Tibial artery (tissue), 4 donors: ENCODE results near the gene HELZ2.
"Not testable (repeated sequence)": the region's sequence is repeated elsewhere in the genome, so short reads cannot be mapped to it uniquely, and the experiment has no call there.

Source experiments
- DNase-seq, 2 donors: peaks; one replicate each; pipeline ENCODE4 v3.0.0-alpha.2; 2019
- H3K27ac ChIP-seq, 2 donors: fragments of 200-600 bp; sonication (generic) in 1 of 2; 1 replicate in 1 of 2; 2 replicates in 1 of 2; pipeline ENCODE4 v1.5.1; 2018 to 2019; ENCODE audit warnings: mild to moderate bottlenecking in 1 of 2
- H3K27me3 ChIP-seq, 2 donors: fragments of 200-600 bp; sonication (generic) in 1 of 2; one replicate each; pipeline versions ENCODE4 v1.5.1 to v1.6.0; 2016 to 2019
- H3K36me3 ChIP-seq, 3 donors: fragments of 200-600 bp; sonication (generic) in 2 of 3; one replicate each; pipeline ENCODE4 v1.5.1; 2016 to 2019; ENCODE audit warnings: mild to moderate bottlenecking in 2 of 3
- H3K4me1 ChIP-seq, 4 donors: fragments of 200-600 bp; sonication (generic) in 2 of 4; 1 replicate in 3 of 4; 2 replicates in 1 of 4; pipeline ENCODE4 v1.5.1; 2016 to 2019
- H3K4me3 ChIP-seq, 2 donors: fragments of 200-600 bp; sonication (generic) in 1 of 2; 1 replicate in 1 of 2; 2 replicates in 1 of 2; pipeline ENCODE4 v1.5.1; 2018 to 2019; ENCODE audit warnings: mild to moderate bottlenecking in 2 of 2
- H3K9me3 ChIP-seq, 3 donors: fragments of 200-600 bp; sonication (generic) in 1 of 3; one replicate each; pipeline ENCODE4 v1.5.1; 2016 to 2019
- intact Hi-C: fragments of 100-400 bp; cut with DNase I; formaldehyde crosslinking; loops from one replicate; pipeline ENCODE4 v1.15.0; 2023; ENCODE audit warnings: low total_unique reads
- TF ChIP-seq, protein P1 (sequence below), 2 experiments: fragments of 200-600 bp in 1 of 2; fragments of 450-650 bp in 1 of 2; IDR thresholded peaks; one replicate each; pipeline ENCODE4 v1.5.1; 2017 to 2019; ENCODE audit warnings: antibody characterized with exemption in 2 of 2, mild to moderate bottlenecking in 1 of 2, moderate library complexity in 1 of 2

HELZ2 gene

DNA sequence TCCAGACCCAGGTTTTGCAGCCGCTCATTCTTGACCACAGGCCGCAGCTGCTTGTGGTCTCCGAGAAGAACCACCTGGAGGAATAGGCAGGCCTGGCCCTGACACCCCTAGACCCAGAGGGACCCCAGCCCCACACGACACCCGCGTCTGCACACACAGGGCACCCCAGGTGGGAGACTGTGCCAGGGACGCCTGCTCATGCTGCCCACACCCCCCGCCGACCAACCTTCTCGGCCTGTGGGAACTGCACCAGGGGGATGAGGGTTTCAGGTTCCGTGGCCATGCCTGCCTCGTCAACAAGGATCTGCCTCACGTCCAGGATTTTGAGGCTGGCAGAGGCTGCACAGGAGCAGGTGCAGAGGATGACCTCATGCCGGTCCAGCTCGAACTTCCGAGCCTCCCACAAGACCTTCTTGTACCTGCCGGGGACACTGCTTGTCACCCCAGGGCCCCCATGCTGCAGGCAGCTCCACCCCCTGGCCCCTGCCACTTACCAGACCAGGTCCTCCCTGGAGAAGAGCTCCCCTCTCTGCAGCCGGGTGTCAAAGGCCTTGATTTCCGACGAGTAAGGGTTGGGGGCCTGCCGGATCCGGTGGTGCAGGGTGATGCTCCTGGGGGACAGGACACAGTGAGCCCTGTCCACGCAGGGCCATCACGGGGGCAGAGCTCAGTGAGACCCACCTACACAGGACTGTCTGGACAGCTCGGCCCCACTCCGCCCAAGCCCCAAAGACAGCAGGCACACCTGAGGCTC is 13.0 kb downstream of the HELZ2 start:
- TF ChIP-seq, protein P1, sequence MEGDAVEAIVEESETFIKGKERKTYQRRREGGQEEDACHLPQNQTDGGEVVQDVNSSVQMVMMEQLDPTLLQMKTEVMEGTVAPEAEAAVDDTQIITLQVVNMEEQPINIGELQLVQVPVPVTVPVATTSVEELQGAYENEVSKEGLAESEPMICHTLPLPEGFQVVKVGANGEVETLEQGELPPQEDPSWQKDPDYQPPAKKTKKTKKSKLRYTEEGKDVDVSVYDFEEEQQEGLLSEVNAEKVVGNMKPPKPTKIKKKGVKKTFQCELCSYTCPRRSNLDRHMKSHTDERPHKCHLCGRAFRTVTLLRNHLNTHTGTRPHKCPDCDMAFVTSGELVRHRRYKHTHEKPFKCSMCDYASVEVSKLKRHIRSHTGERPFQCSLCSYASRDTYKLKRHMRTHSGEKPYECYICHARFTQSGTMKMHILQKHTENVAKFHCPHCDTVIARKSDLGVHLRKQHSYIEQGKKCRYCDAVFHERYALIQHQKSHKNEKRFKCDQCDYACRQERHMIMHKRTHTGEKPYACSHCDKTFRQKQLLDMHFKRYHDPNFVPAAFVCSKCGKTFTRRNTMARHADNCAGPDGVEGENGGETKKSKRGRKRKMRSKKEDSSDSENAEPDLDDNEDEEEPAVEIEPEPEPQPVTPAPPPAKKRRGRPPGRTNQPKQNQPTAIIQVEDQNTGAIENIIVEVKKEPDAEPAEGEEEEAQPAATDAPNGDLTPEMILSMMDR (IDR thresholded peaks at IDR 0.05): no peak
- no peak overlapping the region for H3K4me3 ChIP-seq
- peaks cover 10 to 77% (median 74%) of the 10 kb centered on the region in 3 donors for H3K36me3 ChIP-seq
- no peaks in the 10 kb centered on the region for H3K9me3 ChIP-seq
- no peak overlapping the region for H3K27ac ChIP-seq
- H3K4me1 ChIP-seq: no peaks in the 10 kb centered on the region
- intact Hi-C loops: no loop called here
- DNase-seq: no peak
- no peaks in the 10 kb centered on the region for H3K27me3 ChIP-seq

DNA sequence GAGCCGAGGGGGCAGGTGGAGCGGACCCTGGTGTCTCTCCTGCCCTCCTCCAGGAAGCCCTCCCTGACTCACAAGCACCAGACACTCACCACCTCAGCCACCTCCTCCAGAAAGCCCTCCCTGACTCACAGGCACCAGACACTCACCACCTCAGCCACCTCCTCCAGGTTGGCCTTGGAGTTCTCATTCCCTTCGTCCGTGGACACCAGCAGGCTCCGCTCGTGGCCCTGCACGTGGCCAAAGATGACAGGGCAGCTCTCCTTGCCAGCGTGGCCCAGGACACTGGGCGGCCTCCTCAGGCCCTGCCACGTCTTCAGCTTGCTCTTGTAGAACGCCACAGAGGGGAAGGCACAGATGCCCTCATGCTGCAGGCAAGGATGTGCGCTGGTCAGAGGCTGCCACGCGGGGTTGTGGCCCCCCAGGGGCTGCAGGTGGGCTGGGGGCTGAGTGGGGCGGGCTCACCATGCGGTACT is 13.7 kb downstream of the HELZ2 start:
- Histone ChIP-seq H3K27ac (no peak overlapping the region), H3K36me3 (peaks cover 10 to 70% (median 68%) of the 10 kb centered on the region in 3 donors), H3K4me3 (no peak overlapping the region), H3K9me3 (no peaks in the 10 kb centered on the region), H3K27me3 (peaks cover 0 to under 1% of the 10 kb centered on the region in 2 donors), H3K4me1 (no peaks in the 10 kb centered on the region)
- intact Hi-C loops: no loop called here
- DNase-seq: no peak
- TF ChIP-seq, protein P1 (IDR thresholded peaks at IDR 0.05): no peak

DNA sequence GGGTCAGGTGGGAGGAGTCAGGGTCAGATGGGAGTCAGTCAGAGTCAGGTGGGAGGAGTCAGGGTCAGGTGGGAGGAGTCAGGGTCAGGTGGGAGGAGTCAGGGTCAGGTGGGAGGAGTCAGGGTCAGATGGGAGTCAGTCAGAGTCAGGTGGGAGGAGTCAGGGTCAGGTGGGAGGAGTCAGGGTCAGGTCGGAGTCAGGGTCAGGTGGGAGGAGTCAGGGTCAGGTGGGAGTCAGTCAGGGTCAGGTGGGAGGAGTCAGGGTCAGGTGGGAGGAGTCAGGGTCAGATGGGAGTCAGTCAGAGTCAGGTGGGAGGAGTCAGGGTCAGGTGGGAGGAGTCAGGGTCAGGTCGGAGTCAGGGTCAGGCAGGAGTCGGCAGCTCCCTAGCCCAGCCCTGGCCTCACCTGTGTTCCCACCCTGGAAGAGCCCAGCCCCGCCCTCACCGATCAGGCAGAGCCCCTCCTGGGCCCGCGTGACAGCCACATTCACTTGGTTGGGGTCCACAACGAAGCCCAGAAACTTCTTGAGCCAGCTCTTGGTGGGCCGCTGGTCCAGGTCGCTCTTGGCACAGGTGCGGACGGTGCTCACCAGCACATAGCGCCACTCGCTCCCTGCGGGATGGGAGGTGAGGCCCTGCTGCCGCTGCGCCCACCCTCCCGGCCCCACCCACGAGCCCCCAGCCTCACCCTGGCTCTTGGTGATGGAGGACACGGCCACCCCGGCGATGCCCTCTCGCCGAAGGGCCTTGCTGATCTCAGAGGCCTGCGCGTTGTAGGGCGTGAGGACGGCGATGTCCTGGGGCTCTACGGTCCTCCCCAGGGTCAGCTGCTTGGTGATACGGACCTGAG is 14.3 kb downstream of the HELZ2 start:
- H3K27me3 ChIP-seq, intact Hi-C loops, H3K4me3 ChIP-seq, H3K9me3 ChIP-seq, H3K4me1 ChIP-seq, H3K27ac ChIP-seq, DNase-seq: not testable (repeated sequence)
- peaks cover 10 to 63% (median 62%) of the 10 kb centered on the region in 3 donors for H3K36me3 ChIP-seq

DNA sequence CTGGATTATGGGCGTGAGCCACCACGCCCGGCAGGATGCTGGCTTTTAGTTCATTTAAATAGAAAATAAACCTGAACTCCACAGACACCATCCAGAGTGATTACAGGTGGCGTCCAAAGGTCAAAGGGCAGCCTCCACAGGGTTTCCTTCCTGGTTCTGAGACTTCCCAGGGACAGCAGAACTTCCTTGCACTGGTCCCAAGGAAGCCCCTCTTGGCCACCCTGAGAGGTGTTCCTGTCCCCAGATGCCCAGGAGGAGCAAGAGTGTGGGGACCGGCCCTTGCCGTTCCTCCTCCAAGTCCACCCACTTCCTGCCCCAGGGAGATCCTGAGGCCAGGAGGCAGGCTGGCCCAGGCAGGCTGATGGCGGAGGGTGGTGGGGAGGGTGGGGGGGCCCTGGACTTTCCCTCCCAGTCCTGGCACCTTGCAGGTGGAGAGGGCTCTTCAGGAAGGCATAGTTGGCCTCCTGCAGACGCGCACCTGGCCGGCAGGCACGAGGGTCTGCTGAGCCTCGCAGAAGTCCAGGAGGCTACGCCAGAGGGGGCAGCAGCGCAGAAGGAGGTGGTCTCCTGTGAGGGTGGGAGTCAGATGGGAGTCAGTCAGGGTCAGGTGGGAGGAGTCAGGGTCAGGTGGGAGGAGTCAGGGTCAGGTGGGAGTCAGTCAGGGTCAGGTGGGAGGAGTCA is 15.1 kb downstream of the HELZ2 start:
- peaks cover 0 to 6% (median 3%) of the 10 kb centered on the region in 4 donors for H3K4me1 ChIP-seq
- H3K27ac ChIP-seq: no peak overlapping the region
- H3K27me3 ChIP-seq: peaks cover 0 to 9% of the 10 kb centered on the region in 2 donors
- no peaks in the 10 kb centered on the region for H3K9me3 ChIP-seq
- TF ChIP-seq, protein P1 (IDR thresholded peaks at IDR 0.05): no peak
- H3K4me3 ChIP-seq: no peak overlapping the region
- DNase-seq: no peak
- H3K36me3 ChIP-seq: peaks cover 10 to 56% (median 54%) of the 10 kb centered on the region in 3 donors
- intact Hi-C loops: no loop called here

DNA sequence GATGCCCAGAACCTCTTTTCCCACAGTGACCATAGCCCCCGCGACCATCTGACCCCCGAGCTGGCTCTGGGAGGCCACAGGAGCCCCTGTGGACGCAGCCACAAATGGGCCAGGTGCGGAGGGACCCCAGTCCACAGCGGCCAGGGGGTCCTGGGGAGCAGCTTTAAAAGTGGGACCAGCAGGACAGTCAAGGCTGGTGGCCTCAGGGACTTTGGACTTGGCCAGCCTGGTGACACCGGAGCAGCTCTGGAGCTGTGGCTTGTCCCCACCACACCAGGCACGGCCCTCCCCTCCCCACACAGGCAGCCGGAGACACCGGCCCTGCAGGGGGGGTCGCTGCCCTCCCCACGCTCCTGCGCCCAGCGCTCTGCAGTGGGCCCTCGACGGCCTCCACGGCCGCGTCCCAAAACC is 16.6 kb downstream of the HELZ2 start:
- no peak for DNase-seq
- Histone ChIP-seq H3K36me3 (peaks cover 2 to 41% (median 40%) of the 10 kb centered on the region in 3 donors), H3K27ac (no peak overlapping the region), H3K4me3 (no peak overlapping the region), H3K27me3 (peaks cover 0 to 24% of the 10 kb centered on the region in 2 donors), H3K9me3 (no peaks in the 10 kb centered on the region), H3K4me1 (peaks cover 0 to 14% (median 9%) of the 10 kb centered on the region in 4 donors)
- intact Hi-C loops: no loop called here
- TF ChIP-seq, protein P1 (IDR thresholded peaks at IDR 0.05): no peak
